ENCODE data around the gene KRTAP10-4. TPM values are rescaled to one million over a fixed set of nuclear protein-coding genes. Genes with fewer than 3 reads are reported as not detected.

The KRTAP10-4 gene
- total RNA-seq, 4 donors from 2014 or later = not detected

- H3K36me3 ChIP-seq = no peaks in the 10 kb centered on the region
- TF ChIP-seq POLR2A (IDR thresholded peaks at IDR 0.05) (no peak), CTCF (IDR thresholded peaks at IDR 0.05) (no peak), EP300 (IDR thresholded peaks at IDR 0.05) (no peak), POLR2AphosphoS5 (IDR thresholded peaks at IDR 0.05) (no peak)
- no peaks in the 10 kb centered on the region for H3K4me1 ChIP-seq
- no peak overlapping the region for H3K4me3 ChIP-seq
- no peak for ATAC-seq
- peaks cover 17% of the 10 kb centered on the region for H3K27me3 ChIP-seq
- no peak overlapping the region for H3K27ac ChIP-seq
- peaks cover 0 to 25% (median 0%) of the 10 kb centered on the region in 3 donors for H3K9me3 ChIP-seq
- 75 to 80% methylated on average over 5 to 9 of the region's 11 CpGs for WGBS, 2 donors (ENCODE audit: low coverage in 1 of 2)
These were observed 32.7 kb upstream of the KRTAP10-4 start for GRCh38 chr21:44540741-44541288.

- no peaks in the 10 kb centered on the region for H3K4me1 ChIP-seq
- no peaks in the 10 kb centered on the region for H3K36me3 ChIP-seq
- 82 to 86% methylated on average over 1 of the region's 1 CpG for WGBS, 2 donors (ENCODE audit: low coverage in 1 of 2)
- ATAC-seq = no peak
- H3K4me3 ChIP-seq = no peak overlapping the region
- no peak for TF ChIP-seq POLR2AphosphoS5 (IDR thresholded peaks at IDR 0.05)
- TF ChIP-seq CTCF (IDR thresholded peaks at IDR 0.05) = no peak
- TF ChIP-seq EP300 (IDR thresholded peaks at IDR 0.05) = no peak
- no peak for TF ChIP-seq POLR2A (IDR thresholded peaks at IDR 0.05)
- peaks cover 0 to 40% (median 0%) of the 10 kb centered on the region in 3 donors for H3K9me3 ChIP-seq
- H3K27ac ChIP-seq = no peak overlapping the region
- peaks cover 18% of the 10 kb centered on the region for H3K27me3 ChIP-seq
These were observed 30.8 kb upstream of the KRTAP10-4 start for GRCh38 chr21:44542716-44543115.

- no peak overlapping the region for H3K27ac ChIP-seq
- TF ChIP-seq EP300 (IDR thresholded peaks at IDR 0.05) (no peak), POLR2A (IDR thresholded peaks at IDR 0.05) (no peak), POLR2AphosphoS5 (IDR thresholded peaks at IDR 0.05) (no peak), CTCF (IDR thresholded peaks at IDR 0.05) (no peak)
- no peaks in the 10 kb centered on the region for H3K4me1 ChIP-seq
- H3K4me3 ChIP-seq = no peak overlapping the region
- no peak for ATAC-seq
- 59 to 76% methylated on average over 3 of the region's 3 CpGs for WGBS, 2 donors (ENCODE audit: low coverage in 1 of 2)
- H3K9me3 ChIP-seq = peaks cover 0 to 40% (median 0%) of the 10 kb centered on the region in 3 donors
- peaks cover 23% of the 10 kb centered on the region for H3K27me3 ChIP-seq
- no peaks in the 10 kb centered on the region for H3K36me3 ChIP-seq
These were observed 29.0 kb upstream of the KRTAP10-4 start for GRCh38 chr21:44544566-44544965.

GRCh38 chr21:44547656-44548331 lies 25.7 kb upstream of the KRTAP10-4 start:
- ATAC-seq = no peak
- 30 to 68% methylated on average over 2 to 4 of the region's 5 CpGs for WGBS, 2 donors (ENCODE audit: low coverage in 1 of 2)
- Histone ChIP-seq H3K4me1 (no peaks in the 10 kb centered on the region), H3K36me3 (no peaks in the 10 kb centered on the region), H3K4me3 (no peak overlapping the region), H3K9me3 (peaks cover 0 to 26% (median 0%) of the 10 kb centered on the region in 3 donors), H3K27ac (no peak overlapping the region), H3K27me3 (peaks cover 40% of the 10 kb centered on the region)
- TF ChIP-seq POLR2A (IDR thresholded peaks at IDR 0.05) (no peak), CTCF (IDR thresholded peaks at IDR 0.05) (no peak), POLR2AphosphoS5 (IDR thresholded peaks at IDR 0.05) (no peak), EP300 (IDR thresholded peaks at IDR 0.05) (no peak)

GRCh38 chr21:44548381-44548780 lies 25.1 kb upstream of the KRTAP10-4 start:
- no peaks in the 10 kb centered on the region for H3K36me3 ChIP-seq
- H3K27me3 ChIP-seq = peaks cover 40% of the 10 kb centered on the region
- TF ChIP-seq POLR2AphosphoS5 (IDR thresholded peaks at IDR 0.05) = no peak
- no peak for TF ChIP-seq EP300 (IDR thresholded peaks at IDR 0.05)
- no peak for TF ChIP-seq CTCF (IDR thresholded peaks at IDR 0.05)
- no peak for TF ChIP-seq POLR2A (IDR thresholded peaks at IDR 0.05)
- H3K27ac ChIP-seq = no peak overlapping the region
- H3K9me3 ChIP-seq = peaks cover 0 to 21% (median 0%) of the 10 kb centered on the region in 3 donors
- no peak for ATAC-seq
- no peaks in the 10 kb centered on the region for H3K4me1 ChIP-seq
- 27 to 39% methylated on average over 6 to 10 of the region's 13 CpGs for WGBS, 2 donors (ENCODE audit: low coverage in 1 of 2)
- no peak overlapping the region for H3K4me3 ChIP-seq
